Mammary epithelial cell (primary cell): ENCODE results near the gene GRAP.

Experiments
- EZH2 ChIP-seq: IDR thresholded peaks from 2 replicates; pipeline ENCODE4 v1.6.1; 2012; ENCODE audit warnings: low read length, inconsistent platforms, borderline replicate concordance
- TF ChIP-seq, protein P1 (sequence below), 2 donors: IDR thresholded peaks in 1 of 2; conservative IDR thresholded peaks in 1 of 2; 2 replicates each; pipeline ENCODE4 v1.5.1; 2011 to 2012; ENCODE audit warnings: inconsistent platforms in 2 of 2, low read length in 2 of 2, mild to moderate bottlenecking in 2 of 2, control low read depth in 1 of 2, low read depth in 1 of 2; ENCODE audit not compliant: insufficient read depth in 1 of 2; ENCODE audit errors: extremely low read depth in 1 of 2

DNA sequence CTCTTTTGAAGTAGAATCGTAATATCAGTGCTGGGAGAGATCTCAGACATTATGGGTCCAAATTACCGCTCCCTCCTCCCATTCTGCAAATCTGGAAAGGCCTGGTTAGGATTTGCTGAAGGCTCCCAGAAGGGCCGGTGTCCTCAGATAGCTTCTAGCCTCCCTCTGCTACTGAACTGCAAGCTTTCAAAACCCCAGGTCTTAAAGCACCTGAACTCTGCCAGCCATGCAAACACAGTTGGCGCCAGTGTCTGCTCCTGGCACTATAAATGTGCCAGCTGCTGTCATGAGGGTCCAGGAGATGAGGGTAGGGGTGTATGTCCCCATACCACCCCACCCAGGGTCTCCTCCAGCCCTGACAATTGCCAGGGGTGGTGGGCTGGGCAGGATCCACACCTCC, 70.6 kb downstream of the GRAP start:
- TF ChIP-seq, protein P1, sequence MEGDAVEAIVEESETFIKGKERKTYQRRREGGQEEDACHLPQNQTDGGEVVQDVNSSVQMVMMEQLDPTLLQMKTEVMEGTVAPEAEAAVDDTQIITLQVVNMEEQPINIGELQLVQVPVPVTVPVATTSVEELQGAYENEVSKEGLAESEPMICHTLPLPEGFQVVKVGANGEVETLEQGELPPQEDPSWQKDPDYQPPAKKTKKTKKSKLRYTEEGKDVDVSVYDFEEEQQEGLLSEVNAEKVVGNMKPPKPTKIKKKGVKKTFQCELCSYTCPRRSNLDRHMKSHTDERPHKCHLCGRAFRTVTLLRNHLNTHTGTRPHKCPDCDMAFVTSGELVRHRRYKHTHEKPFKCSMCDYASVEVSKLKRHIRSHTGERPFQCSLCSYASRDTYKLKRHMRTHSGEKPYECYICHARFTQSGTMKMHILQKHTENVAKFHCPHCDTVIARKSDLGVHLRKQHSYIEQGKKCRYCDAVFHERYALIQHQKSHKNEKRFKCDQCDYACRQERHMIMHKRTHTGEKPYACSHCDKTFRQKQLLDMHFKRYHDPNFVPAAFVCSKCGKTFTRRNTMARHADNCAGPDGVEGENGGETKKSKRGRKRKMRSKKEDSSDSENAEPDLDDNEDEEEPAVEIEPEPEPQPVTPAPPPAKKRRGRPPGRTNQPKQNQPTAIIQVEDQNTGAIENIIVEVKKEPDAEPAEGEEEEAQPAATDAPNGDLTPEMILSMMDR (conservative IDR thresholded peaks at IDR 0.05 in 1 of 2, IDR thresholded peaks at IDR 0.05 in 1 of 2; ENCODE audit: extremely low read depth in 1 of 2, insufficient read depth in 1 of 2, low read depth in 1 of 2, low read length in 2 of 2) = no peak
- no peak for TF ChIP-seq EZH2
